Caco-2 (cell line): ENCODE data around the gene MADCAM1. TPM values are rescaled to one million over a fixed set of nuclear protein-coding genes. Genes with fewer than 3 reads are reported as not detected.

Source experiments
- BruUV-seq: library from RNA; stranded (reverse); fragments of 400-500 nt; replicated peaks from 2 replicates; lab custom pipeline; 2021; lab: Mats Ljungman, UMichigan
- CTCF ChIA-PET: fragments of 300-600 bp; sonication (Branson Sonifier 250); formaldehyde crosslinking; loops from one replicate; lab custom pipeline; 2022; ENCODE audit warnings: antibody characterized with exemption; lab: Charles Lee
- POLR2A ChIA-PET: fragments of 300-600 bp; sonication (Branson Sonifier 250); formaldehyde crosslinking; loops from one replicate; lab custom pipeline; 2022; ENCODE audit warnings: antibody characterized with exemption; lab: Charles Lee
- DNase-seq, 2 experiments: peaks; one replicate each; pipeline versions ENCODE4 v3.0.0 to v3.0.0-alpha.2; 2020 to 2022
- H3K27me3 ChIP-seq: replicated peaks from 2 replicates; pipeline ENCODE4 v1.6.0; 2011; ENCODE audit warnings: low read length; ENCODE audit not compliant: control insufficient read depth, insufficient read depth
- H3K36me3 ChIP-seq: 2 replicates; pipeline ENCODE4 v1.5.1; 2011; ENCODE audit warnings: low read length; ENCODE audit not compliant: control insufficient read depth, insufficient read depth
- H3K4me1 ChIP-seq: fragments of 250-450 bp; sonication (Bioruptor Pico); 2 replicates; pipeline ENCODE4 v1.5.1; 2020; ENCODE audit warnings: mild to moderate bottlenecking
- H3K4me3 ChIP-seq: 2 replicates; pipeline ENCODE4 v1.5.1; 2011; ENCODE audit warnings: low read depth, mild to moderate bottlenecking, control low read depth, low read length
- H3K9me3 ChIP-seq: fragments of 250-450 bp; sonication (Bioruptor Pico); 2 replicates; pipeline ENCODE4 v1.5.1; 2020; ENCODE audit warnings: mild to moderate bottlenecking, moderate library complexity
- H3K27ac Mint-ChIP-seq: one replicate; pipeline ENCODE4 v1.8.0; 2022; ENCODE audit warnings: mixed read lengths; ENCODE audit not compliant: unreplicated experiment
- H3K27me3 Mint-ChIP-seq: one replicate; pipeline ENCODE4 v1.8.0; 2022; ENCODE audit warnings: mixed read lengths; ENCODE audit not compliant: insufficient read depth, unreplicated experiment
- H3K36me3 Mint-ChIP-seq: one replicate; pipeline ENCODE4 v1.8.0; 2022; ENCODE audit warnings: mild to moderate bottlenecking, mixed read lengths; ENCODE audit not compliant: insufficient read depth, unreplicated experiment
- H3K4me1 Mint-ChIP-seq: one replicate; pipeline ENCODE4 v1.8.0; 2022; ENCODE audit warnings: low read depth, mixed read lengths; ENCODE audit not compliant: unreplicated experiment
- H3K4me3 Mint-ChIP-seq: one replicate; pipeline ENCODE4 v1.8.0; 2022; ENCODE audit warnings: mild to moderate bottlenecking, moderate library complexity, mixed read lengths; ENCODE audit not compliant: unreplicated experiment
- H3K9me3 Mint-ChIP-seq: one replicate; pipeline ENCODE4 v1.8.0; 2022; ENCODE audit warnings: mixed read lengths; ENCODE audit not compliant: unreplicated experiment
- intact Hi-C: fragments of 100-400 bp; cut with micrococcal nuclease; formaldehyde crosslinking; loops from one replicate; pipeline ENCODE4 v1.10.0; 2022; ENCODE audit not compliant: unreplicated experiment
- total RNA-seq: library from RNA; stranded (reverse); gene quantifications from 2 replicates; pipeline ENCODE4 v1.2.3, GENCODE V29; 2022
- TF ChIP-seq, protein P1 (sequence below), 2 experiments: fragments of 200-600 bp in 1 of 2; IDR thresholded peaks; 1 replicate in 1 of 2; 2 replicates in 1 of 2; pipeline versions ENCODE4 v1.5.1 to v1.8.0; 2011 to 2022; ENCODE audit warnings: antibody characterized with exemption in 1 of 2, control low read depth in 1 of 2, inconsistent platforms in 1 of 2, low read depth in 1 of 2, low read length in 1 of 2, mild to moderate bottlenecking in 1 of 2, moderate library complexity in 1 of 2; ENCODE audit not compliant: insufficient read depth in 1 of 2, severe bottlenecking in 1 of 2, unreplicated experiment in 1 of 2

Gene MADCAM1
- total RNA-seq, 1 experiment from 2014 or later = 0.73 TPM

DNA sequence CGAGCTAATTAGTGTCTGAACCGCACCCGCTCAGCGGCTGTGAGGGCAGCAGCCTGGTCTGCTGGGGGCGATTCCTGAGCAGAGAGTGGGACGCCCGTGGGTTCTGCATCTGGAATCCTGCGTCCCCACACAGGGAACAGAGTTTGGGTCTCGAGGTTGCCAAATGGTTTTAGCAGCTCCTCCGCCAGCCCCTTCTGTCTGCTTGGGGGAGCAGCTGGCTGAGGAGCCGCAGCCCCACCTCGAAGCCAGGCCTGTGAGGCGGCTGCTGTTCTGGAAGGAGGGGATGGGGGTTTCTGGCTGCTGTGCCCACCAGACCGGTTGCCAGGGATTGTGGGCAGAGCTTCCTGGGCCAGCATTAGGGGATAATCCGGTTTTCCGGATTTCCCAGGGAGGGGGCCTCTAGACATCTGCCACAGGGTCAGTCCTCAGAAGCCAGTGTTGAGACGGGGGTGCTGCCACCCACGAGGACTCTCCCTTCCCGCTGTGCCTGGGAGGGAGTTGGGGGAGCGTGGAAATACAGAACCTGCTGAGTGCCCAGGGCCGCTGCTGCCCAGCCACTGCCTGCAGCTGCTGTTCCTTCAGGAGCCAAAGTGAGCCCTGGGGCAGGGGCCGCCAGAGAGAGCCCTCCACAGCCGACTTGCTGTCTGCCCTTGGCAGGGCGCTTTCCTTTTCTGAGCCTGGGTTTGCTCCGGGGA, 37.2 kb downstream of the MADCAM1 start:
- no peaks in the 10 kb centered on the region for H3K9me3 Mint-ChIP-seq
- H3K4me3 ChIP-seq = peak overlapping the region; percentile 94
- H3K4me3 Mint-ChIP-seq = peak overlapping the region; percentile 82
- H3K27me3 ChIP-seq = no peaks in the 10 kb centered on the region
- BruUV-seq = TSS peak; percentile 36
- TF ChIP-seq, protein P1, sequence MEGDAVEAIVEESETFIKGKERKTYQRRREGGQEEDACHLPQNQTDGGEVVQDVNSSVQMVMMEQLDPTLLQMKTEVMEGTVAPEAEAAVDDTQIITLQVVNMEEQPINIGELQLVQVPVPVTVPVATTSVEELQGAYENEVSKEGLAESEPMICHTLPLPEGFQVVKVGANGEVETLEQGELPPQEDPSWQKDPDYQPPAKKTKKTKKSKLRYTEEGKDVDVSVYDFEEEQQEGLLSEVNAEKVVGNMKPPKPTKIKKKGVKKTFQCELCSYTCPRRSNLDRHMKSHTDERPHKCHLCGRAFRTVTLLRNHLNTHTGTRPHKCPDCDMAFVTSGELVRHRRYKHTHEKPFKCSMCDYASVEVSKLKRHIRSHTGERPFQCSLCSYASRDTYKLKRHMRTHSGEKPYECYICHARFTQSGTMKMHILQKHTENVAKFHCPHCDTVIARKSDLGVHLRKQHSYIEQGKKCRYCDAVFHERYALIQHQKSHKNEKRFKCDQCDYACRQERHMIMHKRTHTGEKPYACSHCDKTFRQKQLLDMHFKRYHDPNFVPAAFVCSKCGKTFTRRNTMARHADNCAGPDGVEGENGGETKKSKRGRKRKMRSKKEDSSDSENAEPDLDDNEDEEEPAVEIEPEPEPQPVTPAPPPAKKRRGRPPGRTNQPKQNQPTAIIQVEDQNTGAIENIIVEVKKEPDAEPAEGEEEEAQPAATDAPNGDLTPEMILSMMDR (IDR thresholded peaks at IDR 0.05; ENCODE audit: insufficient read depth in 1 of 2, low read depth in 1 of 2, low read length in 1 of 2, severe bottlenecking in 1 of 2, unreplicated experiment in 1 of 2) = no peak
- intact Hi-C loops = loop anchor here (2.0 to 5.0 kb wide), 2 partner anchors 27 to 39 kb away; partner anchors contain the start of genes BSG and TPGS1
- H3K4me1 ChIP-seq = peaks cover 22% of the 10 kb centered on the region
- peak overlapping the region; percentile 72 for H3K27ac Mint-ChIP-seq
- POLR2A ChIA-PET = interaction anchor here (0.5 to 1.7 kb wide), 3 partner anchors 8 to 50 kb away, joined by 3 to 9 read pairs (median 3); partner anchors contain the start of gene TPGS1
- peaks cover 1% of the 10 kb centered on the region for H3K4me1 Mint-ChIP-seq
- no peak for DNase-seq
- peaks cover 1% of the 10 kb centered on the region; the same call in 1 of the 2 replicates for H3K36me3 ChIP-seq
- H3K9me3 ChIP-seq = no peaks in the 10 kb centered on the region
- peaks cover 29% of the 10 kb centered on the region for H3K36me3 Mint-ChIP-seq
- no peaks in the 10 kb centered on the region for H3K27me3 Mint-ChIP-seq
- CTCF ChIA-PET = interaction anchor here (3.1 kb wide), 1 partner anchor 27 kb away, joined by 28 read pairs; no protein-coding TSS in a partner anchor

DNA sequence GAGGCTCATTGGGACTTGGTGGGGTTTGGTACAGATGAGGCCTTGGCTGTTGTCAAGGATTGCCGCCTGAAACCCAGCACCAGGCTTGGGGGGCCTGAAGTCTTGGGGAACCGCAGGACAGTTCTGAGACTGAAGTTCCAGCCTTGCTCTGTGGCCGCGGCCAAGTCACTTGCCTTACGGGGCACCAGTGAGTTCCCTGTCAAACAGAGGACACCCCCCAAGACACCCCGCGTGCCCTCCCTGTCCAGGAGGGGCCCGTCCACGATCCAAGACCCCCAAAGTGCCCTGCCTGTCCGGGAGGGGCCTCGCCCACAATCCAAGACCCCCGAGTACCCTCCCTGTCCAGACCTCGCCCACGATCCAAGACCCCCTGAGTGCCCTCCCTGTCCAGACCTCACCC, 37.8 kb downstream of the MADCAM1 start:
- Mint-ChIP-seq H3K9me3 (no peaks in the 10 kb centered on the region), H3K27me3 (no peaks in the 10 kb centered on the region), H3K4me3 (peak overlapping the region; percentile 82), H3K36me3 (peaks cover 34% of the 10 kb centered on the region), H3K4me1 (no peaks in the 10 kb centered on the region), H3K27ac (no peak overlapping the region)
- no peak for DNase-seq
- POLR2A ChIA-PET = no interaction called here
- peaks cover 19% of the 10 kb centered on the region for H3K4me1 ChIP-seq
- CTCF ChIA-PET = no interaction called here
- intact Hi-C loops = loop anchor here (5.0 kb wide), 1 partner anchor 38 kb away; the partner anchor contains the start of gene BSG
- H3K36me3 ChIP-seq = peaks cover 1% of the 10 kb centered on the region; the same call in 1 of the 2 replicates
- no TSS peak for BruUV-seq
- no peak overlapping the region; the same call in 1 of the 2 replicates for H3K4me3 ChIP-seq
- no peaks in the 10 kb centered on the region for H3K27me3 ChIP-seq
- TF ChIP-seq, protein P1 (IDR thresholded peaks at IDR 0.05; ENCODE audit: insufficient read depth in 1 of 2, low read depth in 1 of 2, low read length in 1 of 2, severe bottlenecking in 1 of 2, unreplicated experiment in 1 of 2) = peak in 1 of 2 experiments; percentile 16
- no peaks in the 10 kb centered on the region for H3K9me3 ChIP-seq

DNA sequence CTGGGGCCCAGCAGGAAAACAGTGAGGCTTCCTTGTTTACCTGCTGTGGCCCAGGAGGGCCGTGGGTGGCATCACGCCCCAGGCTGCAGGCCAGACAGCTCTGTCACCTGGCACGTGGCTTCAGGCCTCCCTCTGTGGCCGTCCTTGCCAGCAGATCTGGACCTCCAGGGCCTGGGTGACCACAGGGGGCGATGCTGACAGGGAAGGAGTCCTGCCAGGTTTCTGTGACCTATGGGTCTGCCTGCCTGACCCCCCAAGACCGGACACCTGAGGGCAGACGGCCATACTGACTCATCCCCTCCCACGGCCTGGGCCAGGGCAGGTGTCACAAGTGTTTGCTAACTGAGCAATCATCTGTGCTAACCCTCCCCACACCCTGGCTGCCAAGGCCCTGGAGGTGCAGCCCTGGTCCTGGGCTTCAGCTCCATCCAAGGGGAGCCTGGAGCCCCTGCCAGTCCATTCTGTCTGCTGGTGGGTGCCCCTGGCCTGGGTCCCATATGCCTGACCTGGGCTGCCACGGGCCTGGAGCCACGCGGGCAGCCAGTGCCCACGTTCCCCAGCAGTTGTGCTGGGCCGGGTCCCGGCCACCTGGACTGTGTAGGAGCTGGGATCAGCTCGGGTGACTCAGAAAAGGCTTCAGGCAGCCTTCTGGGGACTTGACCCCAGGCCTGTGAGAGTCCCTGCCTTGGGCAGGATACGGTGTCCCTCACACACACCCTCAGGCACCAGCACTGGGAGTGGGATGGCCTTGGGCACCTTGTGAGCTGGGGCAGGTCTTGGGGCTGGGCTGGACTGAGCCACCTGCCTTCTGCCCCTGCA, 38.9 kb downstream of the MADCAM1 start:
- H3K27me3 ChIP-seq = no peaks in the 10 kb centered on the region
- CTCF ChIA-PET = no interaction called here
- POLR2A ChIA-PET = no interaction called here
- H3K36me3 ChIP-seq = peaks cover 1% of the 10 kb centered on the region; the same call in 1 of the 2 replicates
- no peaks in the 10 kb centered on the region for H3K9me3 ChIP-seq
- H3K4me3 ChIP-seq = no peak overlapping the region
- Mint-ChIP-seq H3K27me3 (no peaks in the 10 kb centered on the region), H3K4me3 (peak overlapping the region; percentile 54), H3K4me1 (no peaks in the 10 kb centered on the region), H3K27ac (peak overlapping the region; percentile 57), H3K36me3 (peaks cover 40% of the 10 kb centered on the region), H3K9me3 (no peaks in the 10 kb centered on the region)
- peaks cover 16% of the 10 kb centered on the region for H3K4me1 ChIP-seq
- DNase-seq = peak in 1 of 2 experiments; percentile 66
- intact Hi-C loops = no loop called here
- TF ChIP-seq, protein P1 (IDR thresholded peaks at IDR 0.05; ENCODE audit: insufficient read depth in 1 of 2, low read depth in 1 of 2, low read length in 1 of 2, severe bottlenecking in 1 of 2, unreplicated experiment in 1 of 2) = peak in 1 of 2 experiments; percentile 13
- no TSS peak for BruUV-seq
